Activated naive CD4-positive, alpha-beta T cell treated with anti-CD3 and anti-CD28 coated beads for 36 hours (primary cell): Measurements from ENCODE around the gene LHFPL3. TPM values are rescaled to one million over a fixed set of nuclear protein-coding genes. Genes with fewer than 3 reads are reported as not detected.
A peak's percentile ranks its signal among the peaks of the same experiment; 100 is the strongest.
"Not testable (repeated sequence)": the region's sequence is repeated elsewhere in the genome, so short reads cannot be mapped to it uniquely, and the experiment has no call there.

Experiments used
- CTCF ChIA-PET: fragments of 350-600 bp; sonication (Branson Sonifier 250); formaldehyde crosslinking; loops from one replicate; lab custom pipeline; 2021; ENCODE audit warnings: antibody characterized with exemption; lab: Charles Lee
- DNase-seq: peaks from one replicate; pipeline ENCODE4 v3.0.0-alpha.2; 2020
- H3K27ac Mint-ChIP-seq: one replicate; pipeline ENCODE4 v1.8.0; 2021; ENCODE audit warnings: mild to moderate bottlenecking, mixed read lengths
- H3K27me3 Mint-ChIP-seq: one replicate; pipeline ENCODE4 v1.8.0; 2021; ENCODE audit warnings: low read depth, mixed read lengths
- H3K36me3 Mint-ChIP-seq: one replicate; pipeline ENCODE4 v1.8.0; 2021; ENCODE audit warnings: low read depth, mixed read lengths
- H3K4me1 Mint-ChIP-seq: one replicate; pipeline ENCODE4 v1.8.0; 2021; ENCODE audit warnings: low read depth, mixed read lengths
- H3K4me3 Mint-ChIP-seq: one replicate; pipeline ENCODE4 v1.8.0; 2021; ENCODE audit warnings: mild to moderate bottlenecking, moderate library complexity, mixed read lengths
- H3K9me3 Mint-ChIP-seq: one replicate; pipeline ENCODE4 v1.8.0; 2021; ENCODE audit warnings: mixed read lengths
- intact Hi-C: fragments of 100-400 bp; cut with micrococcal nuclease; formaldehyde crosslinking; loops from one replicate; pipeline ENCODE4 v1.15.1; 2023
- total RNA-seq, 2 experiments: library from RNA; stranded (reverse); gene quantifications; one replicate each; pipeline ENCODE4 v1.2.3, GENCODE V29; 2021

LHFPL3 gene
- total RNA-seq, 2 experiments from 2014 or later, result not detected

- H3K36me3 Mint-ChIP-seq, CTCF ChIA-PET, H3K27ac Mint-ChIP-seq, intact Hi-C loops, H3K4me3 Mint-ChIP-seq, DNase-seq, H3K27me3 Mint-ChIP-seq, H3K9me3 Mint-ChIP-seq, H3K4me1 Mint-ChIP-seq: not testable (repeated sequence)
Observed at GRCh38 chr7:104563350-104563901, 235.0 kb downstream of the LHFPL3 start.

- intact Hi-C loops, result no loop called here
- H3K36me3 Mint-ChIP-seq, result no peaks in the 10 kb centered on the region
- no peaks in the 10 kb centered on the region for H3K27me3 Mint-ChIP-seq
- no peaks in the 10 kb centered on the region for H3K4me1 Mint-ChIP-seq
- H3K27ac Mint-ChIP-seq, result no peak overlapping the region
- H3K9me3 Mint-ChIP-seq, result no peaks in the 10 kb centered on the region
- DNase-seq, result no peak
- no peak overlapping the region for H3K4me3 Mint-ChIP-seq
- CTCF ChIA-PET, result no interaction called here
Observed at GRCh38 chr7:104569751-104570150, 241.3 kb downstream of the LHFPL3 start.

GRCh38 chr7:104572554-104572953 lies 244.2 kb downstream of the LHFPL3 start:
- no peak for DNase-seq
- no peaks in the 10 kb centered on the region for H3K9me3 Mint-ChIP-seq
- no peak overlapping the region for H3K27ac Mint-ChIP-seq
- H3K36me3 Mint-ChIP-seq, result no peaks in the 10 kb centered on the region
- no peaks in the 10 kb centered on the region for H3K27me3 Mint-ChIP-seq
- no peak overlapping the region for H3K4me3 Mint-ChIP-seq
- no peaks in the 10 kb centered on the region for H3K4me1 Mint-ChIP-seq
- CTCF ChIA-PET, result no interaction called here
- intact Hi-C loops, result no loop called here

GRCh38 chr7:104584620-104585019 lies 256.2 kb downstream of the LHFPL3 start:
- Mint-ChIP-seq H3K9me3 (peaks cover 2% of the 10 kb centered on the region), H3K4me1 (no peaks in the 10 kb centered on the region), H3K4me3 (no peak overlapping the region), H3K27me3 (no peaks in the 10 kb centered on the region), H3K27ac (no peak overlapping the region), H3K36me3 (no peaks in the 10 kb centered on the region)
- CTCF ChIA-PET, result no interaction called here
- intact Hi-C loops, result no loop called here
- no peak for DNase-seq

- DNase-seq, H3K4me3 Mint-ChIP-seq, intact Hi-C loops, H3K27me3 Mint-ChIP-seq, H3K36me3 Mint-ChIP-seq, H3K27ac Mint-ChIP-seq, H3K9me3 Mint-ChIP-seq, H3K4me1 Mint-ChIP-seq: not testable (repeated sequence)
- CTCF ChIA-PET, result interaction anchor here (1.0 kb wide), 1 partner anchor 15 kb away, joined by 3 read pairs; no protein-coding TSS in a partner anchor
Observed at GRCh38 chr7:104595591-104595990, 267.2 kb downstream of the LHFPL3 start.

- DNase-seq, result no peak
- CTCF ChIA-PET, result interaction anchor here (0.6 kb wide), 1 partner anchor 727 kb away, joined by 3 read pairs; no protein-coding TSS in a partner anchor
- Mint-ChIP-seq H3K27ac (no peak overlapping the region), H3K36me3 (no peaks in the 10 kb centered on the region), H3K4me1 (no peaks in the 10 kb centered on the region), H3K9me3 (peaks cover 2% of the 10 kb centered on the region), H3K4me3 (no peak overlapping the region), H3K27me3 (no peaks in the 10 kb centered on the region)
- intact Hi-C loops, result no loop called here
Observed at GRCh38 chr7:104603957-104604356, 275.6 kb downstream of the LHFPL3 start.

GRCh38 chr7:104604706-104605105 lies 276.3 kb downstream of the LHFPL3 start:
- Mint-ChIP-seq H3K4me1 (no peaks in the 10 kb centered on the region), H3K27me3 (no peaks in the 10 kb centered on the region), H3K27ac (no peak overlapping the region), H3K4me3 (no peak overlapping the region), H3K36me3 (no peaks in the 10 kb centered on the region), H3K9me3 (peaks cover 2% of the 10 kb centered on the region)
- CTCF ChIA-PET, result no interaction called here
- intact Hi-C loops, result no loop called here
- DNase-seq, result no peak

GRCh38 chr7:104621321-104621720 lies 292.9 kb downstream of the LHFPL3 start:
- Mint-ChIP-seq H3K4me1 (no peaks in the 10 kb centered on the region), H3K4me3 (no peak overlapping the region), H3K9me3 (no peaks in the 10 kb centered on the region), H3K27me3 (no peaks in the 10 kb centered on the region), H3K36me3 (no peaks in the 10 kb centered on the region), H3K27ac (no peak overlapping the region)
- CTCF ChIA-PET, result no interaction called here
- intact Hi-C loops, result loop anchor here (10.0 kb wide), 1 partner anchor 387 kb away; no protein-coding TSS in a partner anchor
- no peak for DNase-seq

GRCh38 chr7:104625956-104626355 lies 297.6 kb downstream of the LHFPL3 start:
- Mint-ChIP-seq H3K27ac (no peak overlapping the region), H3K4me1 (no peaks in the 10 kb centered on the region), H3K4me3 (no peak overlapping the region), H3K36me3 (no peaks in the 10 kb centered on the region), H3K27me3 (peaks cover 8% of the 10 kb centered on the region), H3K9me3 (no peaks in the 10 kb centered on the region)
- CTCF ChIA-PET, result no interaction called here
- intact Hi-C loops, result loop anchor here (10.0 kb wide), 1 partner anchor 391 kb away; no protein-coding TSS in a partner anchor
- DNase-seq, result no peak

GRCh38 chr7:104627516-104627915 lies 299.1 kb downstream of the LHFPL3 start:
- peak; percentile 50 for DNase-seq
- Mint-ChIP-seq H3K36me3 (no peaks in the 10 kb centered on the region), H3K27ac (no peak overlapping the region), H3K9me3 (no peaks in the 10 kb centered on the region), H3K27me3 (peaks cover 8% of the 10 kb centered on the region), H3K4me3 (no peak overlapping the region), H3K4me1 (no peaks in the 10 kb centered on the region)
- intact Hi-C loops, result loop anchor here (10.0 kb wide), 1 partner anchor 393 kb away; no protein-coding TSS in a partner anchor
- CTCF ChIA-PET, result no interaction called here

GRCh38 chr7:104628017-104628416 lies 299.6 kb downstream of the LHFPL3 start:
- no peaks in the 10 kb centered on the region for H3K4me1 Mint-ChIP-seq

GRCh38 chr7:104629408-104629807 lies 301.0 kb downstream of the LHFPL3 start:
- H3K27me3 Mint-ChIP-seq, result peaks cover 8% of the 10 kb centered on the region
- no peaks in the 10 kb centered on the region for H3K9me3 Mint-ChIP-seq
- no peaks in the 10 kb centered on the region for H3K36me3 Mint-ChIP-seq
- H3K4me3 Mint-ChIP-seq, result no peak overlapping the region
- intact Hi-C loops, result loop anchor here (10.0 kb wide), 1 partner anchor 395 kb away; no protein-coding TSS in a partner anchor
- no peak overlapping the region for H3K27ac Mint-ChIP-seq
- no peaks in the 10 kb centered on the region for H3K4me1 Mint-ChIP-seq
- DNase-seq, result no peak
- CTCF ChIA-PET, result no interaction called here

More at GRCh38 chr7:104628017-104628416, 299.6 kb downstream of the LHFPL3 start:
- no peaks in the 10 kb centered on the region for H3K9me3 Mint-ChIP-seq
- no peak overlapping the region for H3K4me3 Mint-ChIP-seq
- intact Hi-C loops, result loop anchor here (10.0 kb wide), 1 partner anchor 393 kb away; no protein-coding TSS in a partner anchor
- no peaks in the 10 kb centered on the region for H3K36me3 Mint-ChIP-seq
- no peak for DNase-seq
- CTCF ChIA-PET, result interaction anchor here (0.6 kb wide), 1 partner anchor 152 kb away, joined by 6 read pairs; no protein-coding TSS in a partner anchor
- H3K27me3 Mint-ChIP-seq, result peaks cover 8% of the 10 kb centered on the region
- H3K27ac Mint-ChIP-seq, result no peak overlapping the region

GRCh38 chr7:104640506-104640905 lies 312.1 kb downstream of the LHFPL3 start:
- CTCF ChIA-PET, result interaction anchor here (0.5 kb wide), 1 partner anchor 37 kb away, joined by 5 read pairs; no protein-coding TSS in a partner anchor
- Mint-ChIP-seq H3K9me3 (no peaks in the 10 kb centered on the region), H3K36me3 (no peaks in the 10 kb centered on the region), H3K4me1 (no peaks in the 10 kb centered on the region), H3K4me3 (no peak overlapping the region), H3K27me3 (peaks cover 8% of the 10 kb centered on the region), H3K27ac (no peak overlapping the region)
- DNase-seq, result no peak
- intact Hi-C loops, result no loop called here
